Fibroblast of gingiva (primary cell): ENCODE measurements around the gene CHST15.
"Not testable (repeated sequence)": the region's sequence is repeated elsewhere in the genome, so short reads cannot be mapped to it uniquely, and the experiment has no call there.

ENCODE experiments used
- DNase-seq: peaks from one replicate; pipeline ENCODE4 v3.0.0-alpha.2; 2011; ENCODE audit warnings: low read depth

Gene CHST15

GRCh38 chr10:124044143-124044862, 49.1 kb downstream of the CHST15 start:
- DNase-seq, result no peak

- no peak for DNase-seq
These were observed 49.9 kb downstream of the CHST15 start for GRCh38 chr10:124043310-124044142.

GRCh38 chr10:124042656-124043309, 50.6 kb downstream of the CHST15 start:
- DNase-seq, result no peak

- DNase-seq, result peak; percentile 23
These were observed 51.5 kb downstream of the CHST15 start for GRCh38 chr10:124041675-124042445.

- no peak for DNase-seq
These were observed 52.8 kb downstream of the CHST15 start for GRCh38 chr10:124040451-124041188.

GRCh38 chr10:124039483-124040013, 53.9 kb downstream of the CHST15 start:
- peak; percentile 52 for DNase-seq

- peak; percentile 18 for DNase-seq
These were observed 55.6 kb downstream of the CHST15 start for GRCh38 chr10:124037784-124038183.

- no peak for DNase-seq
These were observed 56.1 kb downstream of the CHST15 start for GRCh38 chr10:124037286-124037685.

GRCh38 chr10:124036746-124037145, 56.7 kb downstream of the CHST15 start:
- no peak for DNase-seq

GRCh38 chr10:124035928-124036558, 57.4 kb downstream of the CHST15 start:
- no peak for DNase-seq

GRCh38 chr10:124035306-124035927, 58.0 kb downstream of the CHST15 start:
- no peak for DNase-seq

- not testable (repeated sequence) for DNase-seq
These were observed 58.7 kb downstream of the CHST15 start for GRCh38 chr10:124034576-124035305.

- DNase-seq, result no peak
These were observed 59.5 kb downstream of the CHST15 start for GRCh38 chr10:124033887-124034218.

GRCh38 chr10:124032971-124033886, 60.2 kb downstream of the CHST15 start:
- peak; percentile 59 for DNase-seq

- no peak for DNase-seq
These were observed 61.1 kb downstream of the CHST15 start for GRCh38 chr10:124032087-124032935.

GRCh38 chr10:124030492-124031110, 62.8 kb downstream of the CHST15 start:
- DNase-seq, result no peak

- DNase-seq, result no peak
These were observed 63.3 kb downstream of the CHST15 start for GRCh38 chr10:124030061-124030460.
